RKO (cell line): ENCODE measurements around the gene KMO.

ENCODE experiments used
- DNase-seq: peaks from one replicate; pipeline ENCODE4 v3.0.0-alpha.2; 2016; ENCODE audit warnings: low spot score

Gene KMO

GRCh38 chr1:241593186-241593585, 61.0 kb downstream of the KMO start:
- no peak for DNase-seq

- DNase-seq, result no peak
Observed at GRCh38 chr1:241596633-241597032, 64.5 kb downstream of the KMO start.

GRCh38 chr1:241598249-241598648, 66.1 kb downstream of the KMO start:
- DNase-seq, result no peak

- DNase-seq, result no peak
Observed at GRCh38 chr1:241600496-241600901, 68.3 kb downstream of the KMO start.

DNA sequence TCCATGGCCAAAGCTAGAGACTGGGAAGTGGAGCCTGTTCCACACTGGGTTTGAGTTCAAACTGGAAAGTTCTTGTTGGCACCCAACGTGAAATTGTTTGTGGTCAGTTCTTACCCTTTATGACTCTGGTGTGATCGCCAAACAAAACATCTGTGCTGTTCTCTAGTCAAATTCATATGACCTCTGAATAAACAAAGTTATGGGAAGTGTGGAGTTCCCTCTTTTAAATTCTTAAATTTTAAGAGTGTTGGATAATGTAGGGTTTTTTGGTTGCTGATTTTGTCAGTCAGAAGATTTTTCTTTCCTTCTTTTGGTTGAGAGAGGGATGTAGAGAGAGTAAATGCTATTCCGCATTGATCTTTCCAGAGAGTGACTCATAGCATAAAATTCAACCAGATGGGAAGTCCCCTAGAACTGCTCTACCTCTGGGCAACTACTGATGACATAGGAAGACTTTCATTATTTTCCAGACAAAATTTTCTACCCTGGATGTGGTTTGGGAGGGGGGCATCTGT, 71.6 kb downstream of the KMO start:
- no peak for DNase-seq

DNA sequence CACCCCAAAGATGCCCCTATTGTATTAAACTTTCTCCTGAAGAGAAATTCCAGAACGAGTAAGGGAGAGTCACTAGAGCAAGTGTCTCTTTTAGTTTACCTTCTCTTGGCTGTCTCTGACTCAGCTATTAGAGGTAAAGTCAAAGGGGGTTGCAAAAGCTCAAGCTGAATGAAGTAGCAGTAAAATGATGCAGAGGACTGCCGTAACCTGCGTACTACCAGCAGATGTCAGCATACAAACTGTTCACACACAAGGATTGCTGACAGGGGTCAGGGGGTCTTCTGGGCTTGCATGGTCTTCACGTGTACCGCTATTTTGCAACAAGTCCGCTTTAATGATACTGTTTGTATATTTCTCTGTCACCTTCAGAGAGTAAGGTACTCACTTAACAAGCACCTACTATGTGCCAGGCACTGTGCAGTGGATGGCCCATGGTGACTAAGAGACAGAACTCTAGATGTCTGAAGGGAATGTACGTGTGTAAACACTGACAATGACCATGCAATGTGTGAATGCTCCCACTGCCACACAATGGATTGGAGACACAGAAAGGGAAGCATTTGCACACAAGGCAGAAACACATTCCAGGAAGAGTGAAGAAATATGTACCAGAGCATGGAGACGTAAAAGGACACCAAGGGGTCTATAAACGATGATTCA, 73.1 kb downstream of the KMO start:
- peak; percentile 32 for DNase-seq

- DNase-seq, result no peak
Observed at GRCh38 chr1:241606544-241606943, 74.4 kb downstream of the KMO start.

- no peak for DNase-seq
Observed at GRCh38 chr1:241607497-241607896, 75.3 kb downstream of the KMO start.

GRCh38 chr1:241608379-241609033, 76.3 kb downstream of the KMO start:
- peak; percentile 70 for DNase-seq

DNA sequence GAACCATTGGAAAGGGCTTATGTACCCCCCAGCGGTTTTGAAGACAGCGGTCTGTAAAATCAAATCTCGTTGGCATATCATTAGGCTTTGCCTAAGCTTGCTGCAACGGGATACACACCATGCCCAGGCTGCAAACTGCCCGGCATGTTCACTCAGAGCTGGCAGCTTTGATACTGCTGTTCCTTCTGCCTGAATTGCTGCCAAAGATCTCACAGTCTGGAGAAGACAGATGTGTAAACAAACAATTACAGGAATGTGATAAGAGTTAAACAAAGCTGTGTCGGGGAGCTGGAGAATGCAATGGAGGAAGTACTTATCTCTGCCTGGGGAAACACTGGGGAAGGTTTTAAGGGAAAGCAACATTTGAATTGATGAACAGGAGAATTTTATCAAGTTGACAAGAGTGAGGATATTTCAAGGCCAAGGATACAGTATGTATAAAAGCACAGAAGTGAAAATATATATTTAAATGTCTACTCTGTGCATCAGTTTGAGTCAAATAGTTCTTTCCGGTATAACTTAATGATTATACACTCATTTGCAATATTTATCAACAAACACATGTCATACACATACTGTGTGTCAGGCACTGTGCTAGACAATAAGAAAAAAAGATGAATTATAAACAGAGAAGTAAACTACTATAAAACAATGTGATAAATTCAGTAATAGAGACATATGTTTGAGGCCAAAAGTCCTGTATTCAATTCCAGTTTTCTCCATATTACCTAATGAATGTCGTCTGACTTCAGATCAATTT, 78.1 kb downstream of the KMO start:
- DNase-seq, result no peak

- DNase-seq, result peak; percentile 84
Observed at GRCh38 chr1:241611063-241611462, 78.9 kb downstream of the KMO start.

GRCh38 chr1:241611736-241612135, 79.6 kb downstream of the KMO start:
- DNase-seq, result no peak

GRCh38 chr1:241612533-241613477, 80.6 kb downstream of the KMO start:
- DNase-seq, result peak; percentile 84

- no peak for DNase-seq
Observed at GRCh38 chr1:241614144-241614543, 82.0 kb downstream of the KMO start.

DNA sequence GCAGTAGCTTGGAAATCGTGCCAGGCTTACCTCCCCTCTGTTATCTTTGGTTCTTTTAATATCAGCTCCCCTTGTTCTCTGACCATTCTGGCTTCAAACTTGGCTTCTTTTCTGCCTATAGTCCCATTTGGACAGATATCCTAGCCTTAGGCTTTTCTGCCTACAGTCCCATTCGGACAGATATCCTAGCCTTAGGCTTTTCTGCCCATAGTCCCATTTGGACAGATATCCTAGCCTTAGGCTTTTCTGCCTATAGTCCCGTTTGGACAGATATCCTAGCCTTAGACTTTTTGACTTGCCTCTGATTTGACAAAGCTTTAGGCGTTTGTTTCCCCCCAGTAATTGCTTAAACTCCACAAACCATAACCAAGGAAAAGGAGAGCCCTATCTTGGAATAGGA, 82.4 kb downstream of the KMO start:
- DNase-seq, result no peak

- peak; percentile 64 for DNase-seq
Observed at GRCh38 chr1:241615043-241615974, 83.1 kb downstream of the KMO start.

GRCh38 chr1:241617426-241617825, 85.2 kb downstream of the KMO start:
- no peak for DNase-seq

DNA sequence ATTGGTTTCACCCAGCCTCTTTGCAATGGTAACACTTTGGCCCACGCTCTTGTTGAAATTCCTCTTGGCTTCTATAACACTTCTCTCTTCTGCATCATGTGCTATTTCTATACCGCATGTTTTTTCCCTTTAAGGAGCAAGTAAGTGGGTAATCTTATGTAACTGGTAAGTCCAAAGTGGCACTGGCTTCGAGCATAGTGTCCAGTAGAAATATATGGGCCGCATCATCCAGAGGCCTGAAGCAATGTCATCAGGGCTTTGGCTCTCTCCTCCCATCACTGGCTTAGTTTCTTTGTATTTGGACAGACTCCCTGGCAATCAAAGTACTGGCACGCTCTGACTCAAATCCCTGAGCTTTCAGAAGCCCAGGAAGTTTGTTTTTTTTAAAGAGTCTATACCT, 90.5 kb downstream of the KMO start:
- no peak for DNase-seq

DNA sequence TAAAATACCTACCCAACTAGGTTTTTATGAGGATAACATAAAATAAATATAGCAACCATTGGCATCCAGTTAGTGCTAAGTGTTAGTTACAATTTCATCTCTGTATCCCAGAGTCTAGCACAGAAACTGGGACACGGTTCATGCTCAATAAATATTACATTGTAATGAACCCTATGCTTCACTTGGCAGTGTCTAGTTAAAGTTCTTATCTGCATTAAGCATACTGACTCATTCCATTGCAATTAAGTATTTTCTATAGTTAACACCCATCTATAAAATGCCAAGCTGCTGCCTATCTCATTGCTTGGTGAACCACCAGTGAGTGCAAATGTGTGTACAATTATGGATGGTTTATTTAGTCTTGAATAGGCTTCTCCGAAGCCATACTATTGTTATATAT, 92.8 kb downstream of the KMO start:
- DNase-seq, result no peak

- DNase-seq, result peak; percentile 73
Observed at GRCh38 chr1:241627453-241628259, 95.5 kb downstream of the KMO start.
